Right atrium auricular region (tissue), 2 donors: ENCODE data around the gene GHRH. TPM values are rescaled to one million over a fixed set of nuclear protein-coding genes. Genes with fewer than 3 reads are reported as not detected.

Experiments used
- DNase-seq: peaks from one replicate; pipeline ENCODE4 v3.0.0-alpha.2; 2019; ENCODE audit warnings: low spot score
- H3K27ac ChIP-seq, 2 donors: fragments of 200-600 bp; sonication (generic); 1 replicate in 1 of 2; 2 replicates in 1 of 2; pipeline ENCODE4 v1.5.1; 2016 to 2019
- H3K27me3 ChIP-seq, 2 donors: fragments of 200-600 bp; sonication (generic); one replicate each; pipeline versions ENCODE4 v1.5.1 to v1.6.0; 2017 to 2019
- H3K36me3 ChIP-seq: fragments of 200-600 bp; sonication (generic); one replicate; pipeline ENCODE4 v1.5.1; 2016
- H3K4me1 ChIP-seq, 2 donors: fragments of 200-600 bp; sonication (generic); one replicate each; pipeline versions ENCODE4 v1.5.1 to v1.6.0; 2017 to 2019
- H3K4me3 ChIP-seq, 2 donors: fragments of 200-600 bp; sonication (generic); 1 replicate in 1 of 2; 2 replicates in 1 of 2; pipeline ENCODE4 v1.5.1; 2017 to 2019; ENCODE audit warnings: mild to moderate bottlenecking in 1 of 2, moderate library complexity in 1 of 2
- H3K9me3 ChIP-seq, 2 donors: fragments of 200-600 bp; sonication (generic); one replicate each; pipeline ENCODE4 v1.5.1; 2019
- CTCF ChIP-seq, 2 donors: fragments of 200-600 bp; sonication (generic); IDR thresholded peaks; one replicate each; pipeline ENCODE4 v1.5.1; 2019; ENCODE audit warnings: antibody characterized with exemption in 2 of 2
- total RNA-seq, 2 donors: library from RNA; depleted of rRNA; stranded (reverse); fragments of >200 nt; gene quantifications; one replicate each; pipeline ENCODE4 v1.1.0, GENCODE V29; 2016

GHRH gene
- total RNA-seq, 2 donors from 2014 or later: 1.5 to 3.6 TPM

GRCh38 chr20:37295001-37295400, 33.4 kb upstream of the GHRH start:
- Histone ChIP-seq H3K36me3 (no peaks in the 10 kb centered on the region), H3K9me3 (no peaks in the 10 kb centered on the region), H3K27ac (no peak overlapping the region), H3K27me3 (no peaks in the 10 kb centered on the region), H3K4me1 (peaks cover 0 to 43% of the 10 kb centered on the region in 2 donors), H3K4me3 (no peak overlapping the region)
- no peak for TF ChIP-seq CTCF (IDR thresholded peaks at IDR 0.05)
- no peak for DNase-seq

GRCh38 chr20:37294262-37294981, 32.8 kb upstream of the GHRH start:
- no peaks in the 10 kb centered on the region for H3K9me3 ChIP-seq
- TF ChIP-seq CTCF (IDR thresholded peaks at IDR 0.05): no peak
- no peak overlapping the region for H3K27ac ChIP-seq
- no peaks in the 10 kb centered on the region for H3K36me3 ChIP-seq
- H3K4me1 ChIP-seq: peaks cover 0 to 39% of the 10 kb centered on the region in 2 donors
- H3K27me3 ChIP-seq: no peaks in the 10 kb centered on the region
- no peak for DNase-seq
- no peak overlapping the region for H3K4me3 ChIP-seq

- DNase-seq: no peak
- no peaks in the 10 kb centered on the region for H3K27me3 ChIP-seq
- peaks cover 0 to 44% of the 10 kb centered on the region in 2 donors for H3K4me1 ChIP-seq
- no peak overlapping the region for H3K27ac ChIP-seq
- H3K9me3 ChIP-seq: no peaks in the 10 kb centered on the region
- no peak for TF ChIP-seq CTCF (IDR thresholded peaks at IDR 0.05)
- no peaks in the 10 kb centered on the region for H3K36me3 ChIP-seq
- H3K4me3 ChIP-seq: no peak overlapping the region
Measured at GRCh38 chr20:37293301-37293943, 31.8 kb upstream of the GHRH start.

- Histone ChIP-seq H3K27me3 (no peaks in the 10 kb centered on the region), H3K4me3 (no peak overlapping the region), H3K4me1 (peaks cover 0 to 34% of the 10 kb centered on the region in 2 donors), H3K9me3 (no peaks in the 10 kb centered on the region), H3K36me3 (no peaks in the 10 kb centered on the region), H3K27ac (no peak overlapping the region)
- no peak for TF ChIP-seq CTCF (IDR thresholded peaks at IDR 0.05)
- DNase-seq: no peak
Measured at GRCh38 chr20:37291724-37292126, 30.1 kb upstream of the GHRH start.

- no peak for DNase-seq
Measured at GRCh38 chr20:37290158-37290810, 28.7 kb upstream of the GHRH start.

More at GRCh38 chr20:37290158-37290810, 28.7 kb upstream of the GHRH start:
- Histone ChIP-seq H3K4me1 (peaks cover 0 to 21% of the 10 kb centered on the region in 2 donors), H3K27ac (peak overlapping the region; percentile 89 to 90), H3K27me3 (no peaks in the 10 kb centered on the region), H3K36me3 (no peaks in the 10 kb centered on the region), H3K4me3 (peak overlapping the region; percentile 88 to 89), H3K9me3 (no peaks in the 10 kb centered on the region)
- TF ChIP-seq CTCF (IDR thresholded peaks at IDR 0.05): no peak
